WI38 (cell line): ENCODE measurements around the gene TRIM8.

Source experiments
- H3K4me3 ChIP-seq: 2 replicates; pipeline ENCODE4 v1.5.1; 2011; ENCODE audit warnings: low read depth, mild to moderate bottlenecking, control low read depth, low read length
- TF ChIP-seq, protein P1 (sequence below): IDR thresholded peaks from 2 replicates; pipeline ENCODE4 v1.5.1; 2012; ENCODE audit warnings: low read depth, mild to moderate bottlenecking, control low read depth, low read length

Gene TRIM8

DNA sequence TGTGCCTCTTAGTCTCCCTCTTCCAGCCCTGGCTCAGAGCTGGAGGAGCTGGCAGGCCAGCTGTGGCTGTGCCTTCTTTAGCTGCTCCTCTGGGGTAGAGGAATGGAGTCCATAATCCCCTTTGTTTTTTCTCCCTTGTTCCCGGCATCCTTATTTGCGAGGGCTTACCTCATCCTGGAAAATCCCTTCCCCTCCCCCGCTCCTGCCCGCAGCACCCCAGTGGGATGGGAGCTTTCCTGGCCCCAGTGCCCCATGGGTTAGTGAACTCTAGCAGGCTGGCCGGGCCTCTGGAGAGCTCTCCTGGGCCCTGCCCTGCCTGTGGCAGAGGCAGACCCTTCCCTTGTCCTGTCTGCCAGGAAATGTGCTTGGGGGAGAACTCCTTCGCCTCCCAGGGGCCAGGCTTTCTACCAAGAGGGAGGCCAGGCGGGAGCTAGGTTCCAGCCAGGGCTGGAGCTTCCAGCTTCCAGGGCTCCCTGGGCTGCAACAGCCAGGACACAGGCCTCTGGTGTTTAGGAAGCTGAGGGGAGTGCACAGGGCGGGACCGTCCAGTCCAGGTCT, 16.5 kb upstream of the TRIM8 start:
- TF ChIP-seq, protein P1, sequence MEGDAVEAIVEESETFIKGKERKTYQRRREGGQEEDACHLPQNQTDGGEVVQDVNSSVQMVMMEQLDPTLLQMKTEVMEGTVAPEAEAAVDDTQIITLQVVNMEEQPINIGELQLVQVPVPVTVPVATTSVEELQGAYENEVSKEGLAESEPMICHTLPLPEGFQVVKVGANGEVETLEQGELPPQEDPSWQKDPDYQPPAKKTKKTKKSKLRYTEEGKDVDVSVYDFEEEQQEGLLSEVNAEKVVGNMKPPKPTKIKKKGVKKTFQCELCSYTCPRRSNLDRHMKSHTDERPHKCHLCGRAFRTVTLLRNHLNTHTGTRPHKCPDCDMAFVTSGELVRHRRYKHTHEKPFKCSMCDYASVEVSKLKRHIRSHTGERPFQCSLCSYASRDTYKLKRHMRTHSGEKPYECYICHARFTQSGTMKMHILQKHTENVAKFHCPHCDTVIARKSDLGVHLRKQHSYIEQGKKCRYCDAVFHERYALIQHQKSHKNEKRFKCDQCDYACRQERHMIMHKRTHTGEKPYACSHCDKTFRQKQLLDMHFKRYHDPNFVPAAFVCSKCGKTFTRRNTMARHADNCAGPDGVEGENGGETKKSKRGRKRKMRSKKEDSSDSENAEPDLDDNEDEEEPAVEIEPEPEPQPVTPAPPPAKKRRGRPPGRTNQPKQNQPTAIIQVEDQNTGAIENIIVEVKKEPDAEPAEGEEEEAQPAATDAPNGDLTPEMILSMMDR, result no peak
- H3K4me3 ChIP-seq, result no peak overlapping the region

- TF ChIP-seq, protein P1, result no peak
- no peak overlapping the region for H3K4me3 ChIP-seq
These were observed 15.8 kb upstream of the TRIM8 start for GRCh38 chr10:102628451-102628911.

GRCh38 chr10:102629661-102630614, 14.3 kb upstream of the TRIM8 start:
- TF ChIP-seq, protein P1, result no peak
- H3K4me3 ChIP-seq, result no peak overlapping the region

DNA sequence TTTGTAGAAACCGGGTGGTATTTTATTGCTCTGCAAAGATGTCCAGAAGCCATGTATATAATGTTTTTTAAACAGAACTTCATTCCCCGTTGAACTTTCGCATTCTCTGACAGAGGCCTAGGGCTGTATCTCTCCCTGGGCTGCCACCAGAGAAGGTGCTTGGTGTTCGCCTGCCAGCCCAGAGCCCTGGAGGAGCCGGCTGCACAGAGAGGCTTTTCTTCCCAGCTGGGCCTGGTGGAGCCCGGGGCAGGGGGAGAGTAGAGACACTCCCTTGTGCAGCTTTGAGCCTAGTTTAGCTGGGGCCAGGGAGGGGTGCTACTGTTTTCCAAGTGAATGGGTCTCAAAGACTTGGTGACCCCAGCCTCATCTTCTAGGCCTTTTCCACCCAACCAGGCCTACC, 13.6 kb upstream of the TRIM8 start:
- TF ChIP-seq, protein P1, result no peak
- H3K4me3 ChIP-seq, result no peak overlapping the region

DNA sequence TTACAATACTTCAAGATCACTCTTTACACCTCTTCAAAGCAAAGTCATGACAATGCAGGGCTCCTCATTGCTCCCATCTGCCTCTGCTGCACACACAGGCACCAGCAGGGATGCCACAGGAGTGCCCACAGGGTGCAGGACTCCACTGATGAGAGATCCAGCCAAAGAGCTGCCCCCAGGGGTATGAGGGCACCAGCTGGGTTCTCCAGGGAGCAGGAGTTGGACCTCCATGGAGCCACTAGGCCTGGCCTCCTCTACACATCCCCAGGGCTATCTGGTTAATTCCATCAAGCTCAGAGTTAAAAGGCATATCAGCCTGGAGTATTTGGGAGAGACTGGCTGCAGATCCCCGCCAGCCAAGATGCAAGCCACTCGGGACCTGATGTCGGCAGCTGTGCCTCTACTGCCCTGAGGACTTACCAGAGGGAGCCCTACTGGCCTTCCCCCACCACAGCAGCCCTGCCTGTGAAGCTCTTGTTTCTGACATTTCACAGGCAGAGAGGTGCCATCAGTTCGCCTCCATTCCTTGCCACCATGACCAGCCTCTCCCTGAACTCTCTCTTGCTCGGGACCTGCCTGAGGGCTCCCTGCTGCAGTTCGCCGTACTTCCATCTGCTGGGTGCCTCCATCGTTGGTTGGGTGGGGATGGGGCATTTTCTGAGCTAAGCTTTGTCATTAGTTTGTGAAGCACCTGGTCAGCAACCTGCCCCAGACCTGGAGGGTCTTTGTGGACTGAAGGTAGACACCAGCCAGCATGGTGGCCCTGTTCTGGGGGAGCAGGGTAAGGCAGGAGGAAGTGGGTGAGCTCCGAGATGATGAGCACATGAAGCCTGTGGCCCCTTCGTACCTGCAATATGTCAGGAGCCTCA, 12.5 kb upstream of the TRIM8 start:
- TF ChIP-seq, protein P1, result no peak

GRCh38 chr10:102632394-102633111, 11.7 kb upstream of the TRIM8 start:
- TF ChIP-seq, protein P1, result no peak
- 0 out of 2 replicates have a peak overlapping the region, but pooled peaks have one; percentile 2 for H3K4me3 ChIP-seq

More for the DNA sequence above, 12.5 kb upstream of the TRIM8 start:
- no peak overlapping the region for H3K4me3 ChIP-seq
